Ramos (cell line): ENCODE data around the gene TMEM238L.

Source experiments
- in situ Hi-C: fragments of 300-500 bp; cut with MboI; formaldehyde crosslinking; loops from one replicate; pipeline ENCODE4 v1.14.3; 2022; ENCODE audit warnings: low sequenced_read_pairs; ENCODE audit not compliant: unreplicated experiment

The TMEM238L gene

GRCh38 chr17:10752696-10753095 is 51.2 kb downstream of the TMEM238L start:
- in situ Hi-C loops: no loop called here

DNA sequence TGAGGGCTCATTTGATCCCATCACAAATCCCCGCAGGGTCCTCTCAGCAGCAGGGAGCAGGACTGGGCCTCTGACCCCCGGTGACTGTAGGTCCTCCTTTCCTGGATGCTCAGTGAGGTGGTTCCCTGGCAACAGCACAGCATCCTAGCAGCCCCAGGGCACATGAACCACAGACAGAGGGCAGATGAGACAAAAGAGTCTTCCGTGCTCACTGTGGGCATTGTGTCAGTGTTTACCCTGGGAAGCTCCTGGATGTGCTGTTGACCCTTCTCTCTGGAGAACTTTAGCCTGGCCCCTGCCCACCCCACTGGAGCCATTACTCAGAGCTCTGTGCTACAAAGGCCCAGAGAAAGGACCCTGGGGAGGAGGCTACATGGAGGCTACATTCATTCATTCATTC is 52.3 kb downstream of the TMEM238L start:
- in situ Hi-C loops: no loop called here

GRCh38 chr17:10750210-10750609 is 53.7 kb downstream of the TMEM238L start:
- in situ Hi-C loops: no loop called here

GRCh38 chr17:10748531-10749181 is 55.2 kb downstream of the TMEM238L start:
- in situ Hi-C loops: no loop called here

DNA sequence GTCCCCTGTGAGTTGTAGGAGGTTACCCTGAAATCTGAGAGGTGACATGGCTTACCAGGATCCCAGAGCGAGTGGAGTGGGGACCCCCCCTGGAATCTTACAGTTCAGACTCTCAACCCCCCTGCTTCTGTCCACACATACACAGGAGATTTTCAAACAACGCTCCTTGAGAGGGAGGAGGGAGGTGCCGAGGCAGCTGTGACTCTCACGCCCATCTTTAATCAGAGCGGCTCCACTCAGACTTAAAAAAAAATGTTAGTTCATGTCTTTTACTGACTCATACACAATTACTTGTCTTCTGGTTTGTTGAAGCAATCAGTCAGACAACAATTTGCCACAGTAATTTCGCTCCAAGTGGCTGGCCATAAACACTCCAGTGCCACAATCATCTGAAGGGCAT is 58.7 kb downstream of the TMEM238L start:
- in situ Hi-C loops: no loop called here
